ENCODE results near the gene SDCBP2.

Gene SDCBP2

GRCh38 chr20:1322511-1323245 is 6.3 kb downstream of the SDCBP2 start:
- in situ Hi-C loops (cut with HindIII; ENCODE audit: low sequenced_read_pairs), result loop anchor here (5.0 kb wide), 1 partner anchor 115 kb away; no protein-coding TSS in a partner anchor
- DNase-seq (ENCODE audit: low read depth), result peak; percentile 60
- no peak for TF ChIP-seq CTCF (IDR thresholded peaks at IDR 0.05; ENCODE audit: low read depth, low read length, missing control alignments)
- H3K4me3 ChIP-seq (ENCODE audit: low read depth, low read length), result no peak overlapping the region

GRCh38 chr20:1321654-1321939 is 7.3 kb downstream of the SDCBP2 start:
- DNase-seq (ENCODE audit: low read depth), result no peak
- no peak overlapping the region for H3K4me3 ChIP-seq (ENCODE audit: low read depth, low read length)
- in situ Hi-C loops (cut with HindIII; ENCODE audit: low sequenced_read_pairs), result loop anchor here (5.0 kb wide), 1 partner anchor 116 kb away; no protein-coding TSS in a partner anchor
- TF ChIP-seq CTCF (IDR thresholded peaks at IDR 0.05; ENCODE audit: low read depth, low read length, missing control alignments), result no peak

- in situ Hi-C loops (cut with HindIII; ENCODE audit: low sequenced_read_pairs), result loop anchor here (5.0 kb wide), 1 partner anchor 116 kb away; no protein-coding TSS in a partner anchor
- H3K4me3 ChIP-seq (ENCODE audit: low read depth, low read length), result no peak overlapping the region
- TF ChIP-seq CTCF (IDR thresholded peaks at IDR 0.05; ENCODE audit: low read depth, low read length, missing control alignments), result no peak
- no peak for DNase-seq (ENCODE audit: low read depth)
Observed at GRCh38 chr20:1320902-1321653, 7.9 kb downstream of the SDCBP2 start.

GRCh38 chr20:1320016-1320415 is 8.9 kb downstream of the SDCBP2 start:
- in situ Hi-C loops (cut with HindIII; ENCODE audit: low sequenced_read_pairs), result loop anchor here (5.0 kb wide), 1 partner anchor 117 kb away; no protein-coding TSS in a partner anchor
- no peak overlapping the region for H3K4me3 ChIP-seq (ENCODE audit: low read depth, low read length)
- DNase-seq (ENCODE audit: low read depth), result no peak
- TF ChIP-seq CTCF (IDR thresholded peaks at IDR 0.05; ENCODE audit: low read depth, low read length, missing control alignments), result no peak

GRCh38 chr20:1319462-1319861 is 9.5 kb downstream of the SDCBP2 start:
- no peak for TF ChIP-seq CTCF (IDR thresholded peaks at IDR 0.05; ENCODE audit: low read depth, low read length, missing control alignments)
- no peak for DNase-seq (ENCODE audit: low read depth)
- H3K4me3 ChIP-seq (ENCODE audit: low read depth, low read length), result no peak overlapping the region
- in situ Hi-C loops (cut with HindIII; ENCODE audit: low sequenced_read_pairs), result no loop called here

GRCh38 chr20:1319051-1319450 is 9.9 kb downstream of the SDCBP2 start:
- no peak for TF ChIP-seq CTCF (IDR thresholded peaks at IDR 0.05; ENCODE audit: low read depth, low read length, missing control alignments)
- no peak for DNase-seq (ENCODE audit: low read depth)
- in situ Hi-C loops (cut with HindIII; ENCODE audit: low sequenced_read_pairs), result no loop called here
- no peak overlapping the region for H3K4me3 ChIP-seq (ENCODE audit: low read depth, low read length)

All from astrocyte of the cerebellum (primary cell).